ENCODE data around the gene ZCCHC24.

ZCCHC24 gene

GRCh38 chr10:79473496-79474095 lies 28.2 kb upstream of the ZCCHC24 start:
- in situ Hi-C loops (cut with MboI; ENCODE audit: low sequenced_read_pairs) = no loop called here

DNA sequence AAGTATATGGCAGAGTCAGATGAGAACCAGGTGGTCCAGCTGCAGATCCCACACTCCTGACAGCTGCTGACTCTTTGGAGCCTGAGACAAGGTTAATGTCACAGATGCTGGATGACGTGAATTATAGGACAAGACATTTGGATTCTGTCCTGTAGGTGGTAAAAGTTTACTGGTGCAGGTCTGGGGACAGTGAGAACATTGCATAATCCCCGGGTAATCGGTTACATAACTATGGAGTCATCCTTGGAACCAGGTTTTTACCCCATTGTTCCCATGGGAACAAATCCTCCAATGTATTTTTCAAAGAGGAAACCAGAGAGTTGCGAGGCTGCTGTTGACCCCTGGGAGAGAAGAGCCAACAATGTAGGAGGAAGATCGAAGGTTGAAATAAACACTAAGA lies 27.5 kb upstream of the ZCCHC24 start:
- in situ Hi-C loops (cut with MboI; ENCODE audit: low sequenced_read_pairs) = no loop called here

- in situ Hi-C loops (cut with MboI; ENCODE audit: low sequenced_read_pairs) = no loop called here
Observed at GRCh38 chr10:79472449-79472848, 27.0 kb upstream of the ZCCHC24 start.

- in situ Hi-C loops (cut with MboI; ENCODE audit: low sequenced_read_pairs) = no loop called here
Observed at GRCh38 chr10:79471776-79472175, 26.4 kb upstream of the ZCCHC24 start.

- in situ Hi-C loops (cut with MboI; ENCODE audit: low sequenced_read_pairs) = no loop called here
Observed at GRCh38 chr10:79470096-79470495, 24.7 kb upstream of the ZCCHC24 start.

DNA sequence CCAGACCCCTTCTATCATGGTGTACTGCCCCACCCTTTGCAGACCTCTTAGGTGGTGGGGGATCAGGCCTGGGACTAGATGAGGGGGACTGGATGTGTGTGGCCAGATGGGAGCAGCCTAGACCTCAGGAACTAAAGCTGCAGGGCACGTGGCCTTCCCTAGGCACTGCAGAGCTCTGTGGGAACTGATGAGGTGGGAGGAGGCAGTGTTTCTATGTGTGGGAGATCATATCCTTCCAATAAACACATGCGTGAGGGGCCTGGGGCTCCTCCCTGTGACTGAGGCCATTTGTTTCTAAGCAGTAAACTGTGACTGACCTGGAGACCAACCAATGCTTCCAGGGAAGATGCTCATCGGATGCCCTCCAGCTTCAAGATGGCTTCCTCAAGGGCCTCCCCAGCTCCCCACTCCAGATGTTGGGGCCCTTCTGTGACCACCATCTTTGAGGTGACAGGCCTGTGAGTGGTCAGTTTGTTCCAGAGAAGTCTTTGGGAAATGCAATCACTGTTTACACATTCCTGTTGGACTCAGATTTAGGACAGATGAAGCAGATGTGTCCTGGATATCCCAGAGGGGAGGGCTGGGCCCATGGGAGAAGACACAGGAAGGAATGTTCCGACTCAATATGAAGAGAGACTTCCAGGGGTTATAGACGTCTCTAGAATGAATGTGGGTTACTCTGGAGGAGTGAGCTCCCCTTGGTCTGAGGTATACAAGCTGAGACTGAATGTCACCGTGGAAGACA lies 23.6 kb upstream of the ZCCHC24 start:
- in situ Hi-C loops (cut with MboI; ENCODE audit: low sequenced_read_pairs) = no loop called here

- in situ Hi-C loops (cut with MboI; ENCODE audit: low sequenced_read_pairs) = no loop called here
Observed at GRCh38 chr10:79468015-79468560, 22.7 kb upstream of the ZCCHC24 start.

GRCh38 chr10:79465341-79465740 lies 19.9 kb upstream of the ZCCHC24 start:
- in situ Hi-C loops (cut with MboI; ENCODE audit: low sequenced_read_pairs) = no loop called here

DNA sequence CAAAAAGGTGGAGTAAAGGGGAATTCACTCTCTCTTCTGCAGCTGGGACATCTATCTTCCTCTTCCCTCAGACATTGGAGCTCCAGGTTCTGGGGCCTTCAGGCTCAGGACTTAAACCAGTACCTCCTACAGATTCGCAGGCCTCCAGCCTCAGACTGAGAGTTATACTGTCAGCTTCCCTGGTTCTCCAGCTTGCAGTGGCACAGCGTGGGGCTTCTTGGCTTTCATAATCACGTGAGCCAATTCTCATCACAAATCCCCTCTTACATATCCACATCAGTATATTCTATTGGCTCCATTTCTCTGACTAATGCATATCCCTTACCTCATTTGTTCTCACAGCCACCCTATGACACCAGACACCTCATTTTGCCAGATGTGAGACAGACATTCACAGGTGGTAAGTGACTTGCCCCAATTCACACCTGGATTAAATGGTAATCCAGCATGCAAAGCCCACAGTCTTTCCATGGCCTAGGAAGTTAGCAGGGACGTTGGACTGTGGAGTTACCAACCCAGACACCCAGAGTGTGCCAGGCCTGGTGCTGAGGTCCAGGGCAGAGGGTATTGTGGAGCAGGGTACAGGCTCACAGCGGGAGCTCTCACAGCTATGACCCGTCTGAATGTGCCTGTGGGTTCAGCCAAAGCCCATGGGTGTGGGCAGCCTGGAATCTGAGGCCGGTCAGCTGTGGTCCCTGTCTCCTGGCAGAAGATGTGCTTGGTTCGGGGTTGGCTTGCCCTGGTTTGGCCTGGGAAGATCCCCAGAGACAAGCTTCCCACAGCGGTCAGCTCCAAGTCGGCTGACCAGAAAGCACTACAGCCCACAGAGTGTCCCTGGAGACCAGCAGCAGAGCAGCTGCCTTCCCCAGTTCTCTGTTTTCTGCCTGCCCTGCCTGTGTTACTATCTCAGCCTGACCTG lies 18.4 kb upstream of the ZCCHC24 start:
- in situ Hi-C loops (cut with MboI; ENCODE audit: low sequenced_read_pairs) = no loop called here

GRCh38 chr10:79460687-79461086 lies 15.3 kb upstream of the ZCCHC24 start:
- in situ Hi-C loops (cut with MboI; ENCODE audit: low sequenced_read_pairs) = no loop called here

DNA sequence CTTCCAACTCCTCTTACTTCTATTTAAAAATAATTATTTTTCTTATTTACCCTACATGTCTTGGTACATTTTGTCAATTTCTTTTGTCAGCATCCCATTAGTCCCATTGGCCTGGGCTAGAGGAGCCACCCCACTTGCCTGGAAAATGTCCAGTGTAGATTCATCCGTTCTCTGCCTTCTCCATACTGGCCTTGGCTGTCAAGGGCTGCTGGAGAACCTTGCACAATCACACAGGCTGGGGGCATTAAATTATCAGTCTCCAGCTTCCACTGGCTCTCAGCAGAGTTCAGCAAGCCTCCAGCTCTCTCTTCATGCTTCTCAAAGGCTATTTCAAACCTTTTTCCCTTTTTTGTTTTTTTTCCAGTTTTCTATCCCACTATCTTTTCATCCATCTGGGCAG lies 13.8 kb upstream of the ZCCHC24 start:
- in situ Hi-C loops (cut with MboI; ENCODE audit: low sequenced_read_pairs) = no loop called here

DNA sequence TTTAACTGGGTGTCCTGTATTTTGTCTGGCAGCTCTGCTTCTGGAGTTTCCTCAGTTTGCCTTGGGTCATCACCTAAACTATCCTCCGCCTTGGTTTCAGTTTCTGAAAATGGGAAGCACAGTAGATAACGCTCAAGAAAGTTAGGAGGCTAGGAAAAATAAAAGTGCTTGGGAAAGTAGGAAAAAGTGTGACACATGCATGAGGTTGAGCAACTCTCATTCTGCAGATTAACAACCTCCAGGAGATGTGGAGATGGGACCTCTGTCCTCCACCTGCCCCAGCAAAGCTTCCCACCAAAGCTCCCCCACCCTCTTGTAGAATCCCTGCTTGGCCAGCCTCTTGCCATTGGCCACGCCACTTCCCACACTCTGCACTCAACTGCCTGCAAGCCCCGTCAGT lies 13.1 kb upstream of the ZCCHC24 start:
- in situ Hi-C loops (cut with MboI; ENCODE audit: low sequenced_read_pairs) = no loop called here

GRCh38 chr10:79457256-79457785 lies 11.9 kb upstream of the ZCCHC24 start:
- in situ Hi-C loops (cut with MboI; ENCODE audit: low sequenced_read_pairs) = no loop called here

DNA sequence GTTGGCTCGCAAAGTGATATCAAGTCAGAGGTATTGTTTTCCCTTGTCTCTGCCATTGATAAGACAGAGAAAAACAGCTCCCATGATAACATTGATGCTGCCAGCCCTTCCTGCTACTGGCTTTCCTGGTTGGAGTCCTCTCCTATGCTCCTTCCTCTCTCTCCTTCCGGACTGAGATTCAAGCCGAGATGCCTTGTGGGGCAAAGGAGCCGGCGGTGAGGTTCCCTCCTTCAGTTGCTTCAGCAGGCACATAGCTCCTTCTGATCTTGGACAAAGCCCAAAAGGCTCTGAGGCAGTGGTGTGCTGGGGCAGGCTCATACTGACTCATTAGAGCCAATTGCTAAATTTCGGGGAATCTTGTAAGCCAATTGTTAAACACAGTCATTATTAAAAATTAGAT lies 8.8 kb upstream of the ZCCHC24 start:
- in situ Hi-C loops (cut with MboI; ENCODE audit: low sequenced_read_pairs) = no loop called here

DNA sequence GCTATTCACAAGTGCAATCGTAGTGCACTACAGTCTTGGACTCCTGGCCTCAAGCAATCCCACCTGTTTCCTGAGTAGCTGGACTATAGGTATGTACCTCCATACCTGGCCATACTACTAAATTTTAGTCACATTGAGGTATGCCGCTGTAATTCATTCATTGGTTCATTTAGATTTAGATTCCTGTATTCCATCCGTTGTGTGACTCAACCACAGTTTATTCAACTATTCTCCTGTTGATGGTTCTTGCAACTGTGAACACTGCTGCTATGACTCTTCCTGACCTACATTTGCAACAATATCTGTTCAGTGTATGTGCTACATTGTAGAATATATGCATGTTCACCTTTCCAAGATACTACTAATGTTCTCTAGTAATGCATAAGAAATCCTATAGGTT lies 8.0 kb upstream of the ZCCHC24 start:
- in situ Hi-C loops (cut with MboI; ENCODE audit: low sequenced_read_pairs) = no loop called here

- in situ Hi-C loops (cut with MboI; ENCODE audit: low sequenced_read_pairs) = no loop called here
Observed at GRCh38 chr10:79452174-79452611, 6.8 kb upstream of the ZCCHC24 start.

DNA sequence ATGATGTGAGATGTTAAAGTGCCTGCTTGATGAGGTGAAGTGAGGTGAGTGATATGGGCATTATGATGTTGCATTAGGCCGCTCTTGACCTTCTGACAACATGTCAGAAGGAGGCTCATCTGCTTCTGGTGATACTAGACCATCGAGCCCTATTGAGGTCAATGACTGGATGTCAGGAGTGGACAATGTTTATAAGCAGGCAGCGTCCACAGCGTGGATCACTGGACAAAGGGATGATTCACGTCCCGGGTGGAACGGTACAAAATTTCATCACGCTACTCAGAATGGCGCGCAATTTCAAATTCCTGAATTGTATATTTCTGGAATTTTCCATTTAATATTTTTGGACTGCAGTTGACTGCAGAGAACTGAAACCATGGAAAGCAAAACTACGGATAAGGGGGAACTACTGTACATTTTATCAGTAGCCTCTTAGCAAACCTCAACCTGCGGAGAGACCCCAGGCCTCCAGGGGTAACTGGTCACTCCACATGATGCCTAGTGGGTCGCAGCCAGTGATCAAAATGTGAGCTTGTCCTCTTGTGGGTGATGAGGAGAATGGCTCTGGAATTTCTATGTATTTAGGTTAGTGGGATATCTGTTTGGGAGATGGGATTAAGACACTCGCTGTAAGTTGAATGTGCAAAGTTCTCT lies 5.7 kb upstream of the ZCCHC24 start:
- in situ Hi-C loops (cut with MboI; ENCODE audit: low sequenced_read_pairs) = no loop called here

DNA sequence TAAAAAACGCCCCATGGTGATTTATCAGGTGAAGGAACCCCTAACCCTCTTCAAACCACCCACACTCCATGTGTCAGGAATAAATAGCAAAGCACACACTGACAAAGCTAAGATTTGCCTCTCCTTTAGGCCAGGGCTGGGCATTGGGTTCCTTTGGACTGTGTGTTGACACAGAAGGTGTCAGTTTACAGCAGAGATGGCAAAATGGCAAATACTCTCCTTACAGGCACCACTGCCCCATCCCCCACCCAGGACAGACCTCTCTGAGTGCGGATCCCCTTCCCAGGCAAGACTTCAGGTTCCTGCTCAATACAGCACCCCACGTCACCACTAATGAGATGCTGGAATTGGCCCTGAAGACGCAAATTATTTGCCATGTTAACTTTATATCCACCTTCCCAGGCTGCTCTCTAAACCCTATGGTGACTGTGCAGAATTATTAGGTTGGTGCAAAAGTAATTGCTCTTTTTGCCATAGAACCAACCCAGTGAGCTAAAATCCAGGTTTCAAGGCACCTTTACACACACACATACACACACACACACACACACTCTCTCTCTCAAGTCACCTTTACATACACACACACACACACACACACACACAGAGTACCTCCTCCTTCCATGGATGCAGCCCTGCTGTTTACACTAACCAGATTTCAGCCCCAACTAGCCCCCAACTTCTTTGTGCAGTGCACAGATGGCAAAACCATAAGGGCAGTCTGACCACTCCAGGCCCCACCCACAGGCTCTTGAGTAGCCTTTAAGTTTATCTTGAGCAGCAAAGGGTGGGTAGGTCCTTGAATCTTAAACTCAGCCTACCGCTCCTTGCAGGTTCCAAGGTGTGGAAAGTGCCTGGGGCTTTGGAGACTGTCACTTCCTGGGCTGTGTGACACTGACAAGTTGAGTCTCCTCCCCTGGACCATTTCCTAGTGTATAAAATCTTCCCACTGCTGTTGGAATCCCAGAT lies 4.0 kb upstream of the ZCCHC24 start:
- in situ Hi-C loops (cut with MboI; ENCODE audit: low sequenced_read_pairs) = no loop called here

DNA sequence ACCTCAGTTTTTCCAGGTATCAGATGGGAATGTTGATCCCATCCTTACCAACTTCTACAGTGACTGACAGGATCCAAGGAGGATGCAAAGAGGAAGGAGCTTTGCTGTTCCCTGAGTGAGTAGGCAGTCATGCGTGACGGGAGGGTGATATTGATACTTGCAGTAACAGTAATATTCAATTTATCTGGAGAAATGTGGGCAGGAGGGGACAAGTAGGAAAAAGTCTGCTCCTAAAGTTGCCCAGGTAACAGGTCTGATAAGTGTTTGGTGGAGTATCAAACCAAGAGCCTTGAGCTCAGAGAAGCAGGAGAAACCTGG lies 3.3 kb upstream of the ZCCHC24 start:
- in situ Hi-C loops (cut with MboI; ENCODE audit: low sequenced_read_pairs) = no loop called here

Measured in HL-60/S4 treated with retinoic acid at 250 ng/mL for 4 days and 3 days (cell line).